ENCODE data around the gene BANF1. TPM values are rescaled to one million over a fixed set of nuclear protein-coding genes. Genes with fewer than 3 reads are reported as not detected.
A peak's percentile ranks its signal among the peaks of the same experiment; 100 is the strongest.

BANF1 gene
- total RNA-seq, 1 experiment from 2014 or later: 248 TPM

DNA sequence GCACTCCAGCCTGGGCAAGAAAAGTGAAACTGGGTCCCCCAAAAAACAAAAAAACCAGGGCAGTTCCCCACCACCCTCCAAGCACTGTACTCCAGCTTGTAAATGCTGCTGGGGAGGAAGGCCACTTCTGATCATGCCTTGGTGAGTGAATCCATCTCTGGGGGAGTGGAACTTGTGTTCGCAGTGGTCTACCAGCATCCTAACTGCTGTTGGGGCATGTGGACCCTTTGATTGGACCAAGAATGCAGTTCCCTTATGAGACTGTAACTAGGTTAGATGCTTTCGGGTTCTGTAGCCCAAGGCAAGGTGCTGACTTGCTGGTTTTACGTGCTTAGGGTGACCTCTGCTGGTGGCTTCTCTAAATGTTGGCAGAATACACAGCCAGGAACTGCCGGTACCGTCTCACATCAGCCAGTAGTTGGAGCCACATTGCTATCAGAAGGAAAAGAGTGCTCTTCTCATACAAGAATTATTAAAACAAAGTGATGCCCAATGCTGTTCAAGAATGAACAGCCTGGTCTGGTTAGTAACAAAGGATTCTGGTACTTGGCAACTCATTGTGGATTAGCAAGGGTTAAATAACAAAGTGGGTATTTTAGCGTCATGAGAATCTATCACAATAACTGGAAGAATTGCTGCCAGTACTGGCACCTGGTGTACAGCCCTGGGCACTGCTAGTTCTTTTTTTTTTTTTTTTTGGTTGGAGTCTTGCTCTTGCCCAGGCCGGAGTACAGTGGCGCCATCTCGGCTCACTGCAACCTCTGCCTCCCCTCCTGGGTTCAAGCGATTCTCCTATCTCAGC lies 13.3 kb upstream of the BANF1 start:
- intact Hi-C loops (cut with micrococcal nuclease; ENCODE audit: unreplicated experiment): loop anchor here (1.0 to 10.0 kb wide), 2 partner anchors 104 to 278 kb away; partner anchors contain the start of gene FIBP
- no peak overlapping the region for H3K27ac Mint-ChIP-seq (ENCODE audit: unreplicated experiment)
- H3K4me3 Mint-ChIP-seq (ENCODE audit: low read depth, unreplicated experiment): no peak overlapping the region
- CTCF ChIA-PET: interaction anchor here (0.7 to 2.0 kb wide), 5 partner anchors 23 to 104 kb away, joined by 3 to 17 read pairs (median 3); partner anchors contain the start of gene FIBP
- no peaks in the 10 kb centered on the region for H3K9me3 Mint-ChIP-seq (ENCODE audit: low read depth, unreplicated experiment)
- H3K4me1 Mint-ChIP-seq (ENCODE audit: low read depth, unreplicated experiment): no peaks in the 10 kb centered on the region
- TF ChIP-seq, protein P1, sequence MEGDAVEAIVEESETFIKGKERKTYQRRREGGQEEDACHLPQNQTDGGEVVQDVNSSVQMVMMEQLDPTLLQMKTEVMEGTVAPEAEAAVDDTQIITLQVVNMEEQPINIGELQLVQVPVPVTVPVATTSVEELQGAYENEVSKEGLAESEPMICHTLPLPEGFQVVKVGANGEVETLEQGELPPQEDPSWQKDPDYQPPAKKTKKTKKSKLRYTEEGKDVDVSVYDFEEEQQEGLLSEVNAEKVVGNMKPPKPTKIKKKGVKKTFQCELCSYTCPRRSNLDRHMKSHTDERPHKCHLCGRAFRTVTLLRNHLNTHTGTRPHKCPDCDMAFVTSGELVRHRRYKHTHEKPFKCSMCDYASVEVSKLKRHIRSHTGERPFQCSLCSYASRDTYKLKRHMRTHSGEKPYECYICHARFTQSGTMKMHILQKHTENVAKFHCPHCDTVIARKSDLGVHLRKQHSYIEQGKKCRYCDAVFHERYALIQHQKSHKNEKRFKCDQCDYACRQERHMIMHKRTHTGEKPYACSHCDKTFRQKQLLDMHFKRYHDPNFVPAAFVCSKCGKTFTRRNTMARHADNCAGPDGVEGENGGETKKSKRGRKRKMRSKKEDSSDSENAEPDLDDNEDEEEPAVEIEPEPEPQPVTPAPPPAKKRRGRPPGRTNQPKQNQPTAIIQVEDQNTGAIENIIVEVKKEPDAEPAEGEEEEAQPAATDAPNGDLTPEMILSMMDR (IDR thresholded peaks at IDR 0.05; ENCODE audit: unreplicated experiment): peak; percentile 84
- peak; percentile 90 for DNase-seq
- BruUV-seq (replicated peaks): no TSS peak
- no peaks in the 10 kb centered on the region for H3K27me3 Mint-ChIP-seq (ENCODE audit: unreplicated experiment)
- peaks cover 16% of the 10 kb centered on the region for H3K36me3 Mint-ChIP-seq (ENCODE audit: insufficient read depth, unreplicated experiment)

DNA sequence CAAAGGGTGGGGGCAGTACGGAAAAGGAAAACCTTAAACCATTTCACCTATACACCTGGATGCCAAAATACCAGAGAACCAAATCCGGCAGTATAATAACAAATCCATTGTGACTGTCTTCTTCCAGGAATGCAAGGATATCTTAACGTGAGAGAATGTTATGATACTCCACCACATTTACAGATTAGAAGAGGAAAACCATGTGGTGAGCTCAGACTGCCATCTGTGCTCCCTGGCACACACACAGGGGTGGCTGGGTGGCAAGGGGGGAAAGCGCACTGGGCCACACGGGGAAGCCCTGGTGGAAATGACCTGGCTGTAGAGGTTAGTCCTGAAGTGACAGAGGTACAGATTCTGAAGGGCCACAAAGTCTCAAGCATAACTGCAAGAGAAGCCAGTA lies 10.2 kb upstream of the BANF1 start:
- H3K27me3 Mint-ChIP-seq (ENCODE audit: unreplicated experiment): no peaks in the 10 kb centered on the region
- intact Hi-C loops (cut with micrococcal nuclease; ENCODE audit: unreplicated experiment): no loop called here
- no peak for DNase-seq
- BruUV-seq (replicated peaks): no TSS peak
- TF ChIP-seq, protein P1 (IDR thresholded peaks at IDR 0.05; ENCODE audit: unreplicated experiment): no peak
- H3K36me3 Mint-ChIP-seq (ENCODE audit: insufficient read depth, unreplicated experiment): peaks cover 13% of the 10 kb centered on the region
- H3K4me3 Mint-ChIP-seq (ENCODE audit: low read depth, unreplicated experiment): no peak overlapping the region
- H3K9me3 Mint-ChIP-seq (ENCODE audit: low read depth, unreplicated experiment): no peaks in the 10 kb centered on the region
- no peaks in the 10 kb centered on the region for H3K4me1 Mint-ChIP-seq (ENCODE audit: low read depth, unreplicated experiment)
- H3K27ac Mint-ChIP-seq (ENCODE audit: unreplicated experiment): no peak overlapping the region
- CTCF ChIA-PET: interaction anchor here (0.7 kb wide), 1 partner anchor 62 kb away, joined by 3 read pairs; no protein-coding TSS in a partner anchor

GRCh38 chr11:65997286-65997685 lies 5.0 kb upstream of the BANF1 start:
- no peak overlapping the region for H3K4me3 Mint-ChIP-seq (ENCODE audit: low read depth, unreplicated experiment)
- TF ChIP-seq, protein P1 (IDR thresholded peaks at IDR 0.05; ENCODE audit: unreplicated experiment): no peak

DNA sequence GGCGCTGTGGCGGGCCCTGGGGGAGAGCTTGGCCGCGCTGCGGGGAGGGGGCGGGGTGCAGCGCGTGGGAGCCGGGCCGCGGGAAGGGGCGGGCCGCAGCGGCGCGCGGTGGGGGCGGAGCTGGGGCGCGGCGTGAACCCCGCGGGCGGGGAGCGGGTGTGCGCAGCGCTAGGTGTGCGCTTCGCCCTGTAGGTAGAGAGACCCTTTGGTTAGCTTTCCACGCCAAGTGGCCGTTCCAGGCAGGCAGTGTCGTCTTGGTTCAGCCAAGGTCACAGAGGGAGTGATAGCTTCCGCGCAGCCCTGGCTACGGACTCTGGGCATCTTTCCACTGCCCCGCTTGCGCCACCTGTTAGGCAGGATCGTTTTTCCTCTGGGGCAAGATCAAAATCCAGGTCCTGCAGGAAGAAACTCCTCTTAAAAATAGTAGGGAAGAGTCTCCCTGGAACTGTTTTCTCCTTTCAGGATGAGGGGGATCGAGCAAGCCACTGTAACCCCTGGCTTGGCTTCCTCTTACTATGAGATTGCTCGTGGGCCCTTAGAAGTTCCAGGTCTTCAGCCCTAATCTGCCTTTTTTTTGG lies 434 bp downstream of the BANF1 start:
- no peaks in the 10 kb centered on the region for H3K9me3 Mint-ChIP-seq (ENCODE audit: low read depth, unreplicated experiment)
- peaks cover 14% of the 10 kb centered on the region for H3K4me1 Mint-ChIP-seq (ENCODE audit: low read depth, unreplicated experiment)
- CTCF ChIA-PET: interaction anchor here (0.6 to 1.5 kb wide), 7 partner anchors 8 to 143 kb away, joined by 3 to 12 read pairs (median 4); partner anchors contain the start of genes CCDC85B, FIBP and MUS81
- BruUV-seq (replicated peaks): no TSS peak
- H3K36me3 Mint-ChIP-seq (ENCODE audit: insufficient read depth, unreplicated experiment): peaks cover 64% of the 10 kb centered on the region
- peak overlapping the region; percentile 92 for H3K4me3 Mint-ChIP-seq (ENCODE audit: low read depth, unreplicated experiment)
- TF ChIP-seq, protein P1 (IDR thresholded peaks at IDR 0.05; ENCODE audit: unreplicated experiment): no peak
- intact Hi-C loops (cut with micrococcal nuclease; ENCODE audit: unreplicated experiment): loop anchor here (1.0 kb wide), 1 partner anchor 9 kb away; no protein-coding TSS in a partner anchor
- H3K27me3 Mint-ChIP-seq (ENCODE audit: unreplicated experiment): no peaks in the 10 kb centered on the region
- DNase-seq: peak; percentile 43
- H3K27ac Mint-ChIP-seq (ENCODE audit: unreplicated experiment): peak overlapping the region; percentile 90

More at GRCh38 chr11:65997286-65997685, 5.0 kb upstream of the BANF1 start:
- no peaks in the 10 kb centered on the region for H3K27me3 Mint-ChIP-seq (ENCODE audit: unreplicated experiment)
- intact Hi-C loops (cut with micrococcal nuclease; ENCODE audit: unreplicated experiment): no loop called here
- no peak overlapping the region for H3K27ac Mint-ChIP-seq (ENCODE audit: unreplicated experiment)
- H3K9me3 Mint-ChIP-seq (ENCODE audit: low read depth, unreplicated experiment): no peaks in the 10 kb centered on the region
- CTCF ChIA-PET: no interaction called here
- H3K36me3 Mint-ChIP-seq (ENCODE audit: insufficient read depth, unreplicated experiment): peaks cover 49% of the 10 kb centered on the region
- no peak for DNase-seq
- BruUV-seq (replicated peaks): no TSS peak
- H3K4me1 Mint-ChIP-seq (ENCODE audit: low read depth, unreplicated experiment): peaks cover 7% of the 10 kb centered on the region

All from Calu3 (cell line).